MM.1S (cell line): ENCODE data around the gene KHDRBS2.

Source experiments
- DNase-seq: peaks from one replicate; pipeline ENCODE4 v3.0.0-alpha.2; 2015
- H2AFZ ChIP-seq: fragments of 300-600 bp; sonication (generic); 2 replicates; pipeline ENCODE4 v1.6.0; 2016; ENCODE audit warnings: antibody characterized with exemption, low read length
- H3F3A ChIP-seq: fragments of 300-600 bp; sonication (generic); 2 replicates; pipeline ENCODE4 v1.6.1; 2016; ENCODE audit warnings: mild to moderate bottlenecking, antibody characterized with exemption, low read length, moderate library complexity, mixed read lengths; ENCODE audit not compliant: insufficient read depth
- H3K27ac ChIP-seq: fragments of 300-600 bp; sonication (generic); 2 replicates; pipeline ENCODE4 v1.5.1; 2016; ENCODE audit warnings: mild to moderate bottlenecking, low read length
- H3K27me3 ChIP-seq: fragments of 300-600 bp; sonication (generic); replicated peaks from 2 replicates; pipeline ENCODE4 v1.6.0; 2016; ENCODE audit warnings: low read length; ENCODE audit not compliant: insufficient read depth
- H3K36me3 ChIP-seq: fragments of 300-600 bp; sonication (generic); replicated peaks from 2 replicates; pipeline ENCODE4 v1.6.1; 2016; ENCODE audit warnings: mild to moderate bottlenecking, low read length, mixed read lengths; ENCODE audit not compliant: insufficient read depth
- H3K4me1 ChIP-seq: fragments of 300-600 bp; sonication (generic); 2 replicates; pipeline ENCODE4 v1.6.1; 2016; ENCODE audit warnings: low read length, mixed read lengths
- H3K4me2 ChIP-seq: fragments of 300-600 bp; sonication (generic); 2 replicates; pipeline ENCODE4 v1.6.0; 2016; ENCODE audit warnings: low read depth, low read length
- H3K4me3 ChIP-seq: fragments of 300-600 bp; sonication (generic); 2 replicates; pipeline ENCODE4 v1.5.1; 2016; ENCODE audit warnings: low read length, mixed read lengths
- H3K79me2 ChIP-seq: fragments of 300-600 bp; sonication (generic); 2 replicates; pipeline ENCODE4 v1.6.1; 2016; ENCODE audit warnings: mixed run types, low read length, mixed read lengths
- H3K9ac ChIP-seq: fragments of 300-600 bp; sonication (generic); 2 replicates; pipeline ENCODE4 v1.6.1; 2016; ENCODE audit warnings: low read length, mixed read lengths
- H3K9me2 ChIP-seq: fragments of 300-600 bp; sonication (generic); replicated peaks from 2 replicates; pipeline ENCODE4 v1.6.1; 2016; ENCODE audit warnings: mild to moderate bottlenecking, low read length, mixed read lengths; ENCODE audit not compliant: insufficient read depth
- H3K9me3 ChIP-seq: fragments of 300-600 bp; sonication (generic); replicated peaks from 2 replicates; pipeline ENCODE4 v1.6.1; 2016; ENCODE audit warnings: mild to moderate bottlenecking, low read length, mixed read lengths; ENCODE audit not compliant: insufficient read depth
- H4K20me1 ChIP-seq: fragments of 300-600 bp; sonication (generic); 2 replicates; pipeline ENCODE4 v1.6.1; 2016; ENCODE audit warnings: mild to moderate bottlenecking, low read length, moderate library complexity, mixed read lengths; ENCODE audit not compliant: insufficient read depth
- CTCF ChIP-seq: fragments of 300-600 bp; sonication (generic); IDR thresholded peaks from 2 replicates; pipeline ENCODE4 v1.5.1; 2016; ENCODE audit warnings: antibody characterized with exemption, low read length, mixed read lengths
- EZH2 ChIP-seq: fragments of 300-600 bp; sonication (generic); optimal IDR thresholded peaks from 2 replicates; pipeline ENCODE3; 2017; ENCODE audit warnings: low read depth, mild to moderate bottlenecking, antibody characterized with exemption, low read length, mixed read lengths
- EZH2phosphoT487 ChIP-seq: fragments of 300-600 bp; sonication (generic); IDR thresholded peaks from 2 replicates; pipeline ENCODE4 v1.6.1; 2018; ENCODE audit warnings: antibody characterized with exemption, low read length

The KHDRBS2 gene

GRCh38 chr6:61688165-61688564 lies 597.9 kb downstream of the KHDRBS2 start:
- Histone ChIP-seq H2AFZ (no peak overlapping the region), H3K27ac (no peak overlapping the region), H3K27me3 (no peaks in the 10 kb centered on the region), H3F3A (no peaks in the 10 kb centered on the region), H3K9ac (no peak overlapping the region), H3K4me3 (no peak overlapping the region), H3K9me3 (no peaks in the 10 kb centered on the region), H3K79me2 (no peaks in the 10 kb centered on the region), H3K36me3 (no peaks in the 10 kb centered on the region), H3K9me2 (no peaks in the 10 kb centered on the region), H3K4me2 (no peak overlapping the region), H4K20me1 (no peaks in the 10 kb centered on the region), H3K4me1 (no peaks in the 10 kb centered on the region)
- DNase-seq: no peak
- TF ChIP-seq EZH2phosphoT487 (no peak), EZH2 (no peak), CTCF (no peak)

- Histone ChIP-seq H3K27ac (no peak overlapping the region), H4K20me1 (no peaks in the 10 kb centered on the region), H3K79me2 (no peaks in the 10 kb centered on the region), H3K4me1 (no peaks in the 10 kb centered on the region), H3K4me3 (no peak overlapping the region), H3K9ac (no peak overlapping the region), H3K27me3 (no peaks in the 10 kb centered on the region), H3K36me3 (no peaks in the 10 kb centered on the region), H3K4me2 (no peak overlapping the region), H3K9me3 (no peaks in the 10 kb centered on the region), H2AFZ (no peak overlapping the region), H3F3A (no peaks in the 10 kb centered on the region), H3K9me2 (no peaks in the 10 kb centered on the region)
- TF ChIP-seq EZH2phosphoT487 (no peak), CTCF (no peak), EZH2 (no peak)
- no peak for DNase-seq
These were observed 603.5 kb downstream of the KHDRBS2 start for GRCh38 chr6:61682562-61682961.

- Histone ChIP-seq H3K9me2 (no peaks in the 10 kb centered on the region), H4K20me1 (no peaks in the 10 kb centered on the region), H3K79me2 (no peaks in the 10 kb centered on the region), H3K4me3 (no peak overlapping the region), H2AFZ (no peak overlapping the region), H3K4me1 (no peaks in the 10 kb centered on the region), H3K36me3 (no peaks in the 10 kb centered on the region), H3F3A (no peaks in the 10 kb centered on the region), H3K9me3 (no peaks in the 10 kb centered on the region), H3K9ac (no peak overlapping the region), H3K27ac (no peak overlapping the region), H3K27me3 (no peaks in the 10 kb centered on the region), H3K4me2 (no peak overlapping the region)
- no peak for DNase-seq
- TF ChIP-seq EZH2 (no peak), CTCF (no peak), EZH2phosphoT487 (no peak)
These were observed 606.4 kb downstream of the KHDRBS2 start for GRCh38 chr6:61679625-61680024.
